Measurements from ENCODE around the gene NSMCE4A. TPM values are rescaled to one million over a fixed set of nuclear protein-coding genes. Genes with fewer than 3 reads are reported as not detected.

The NSMCE4A gene
- total and polyA plus RNA-seq, 2 experiments from 2014 or later: 25.6 to 29.2 TPM

- WGBS, 2 experiments (ENCODE audit: low coverage in 1 of 2, low lambda C conversion rate in 2 of 2, missing lambda C conversion rate in 2 of 2): 83% methylated on average over 15 of the region's 15 CpGs
- Histone ChIP-seq H3K79me2 (ENCODE audit: insufficient read depth) (no peaks in the 10 kb centered on the region), H3K27me3 (replicated peaks; ENCODE audit: insufficient read depth) (0 out of 2 replicates have a peak, but pooled peaks cover under 1% of the 10 kb centered on the region), H2AFZ (no peak within 1 kb of the TSS), H3K27ac (no peak within 1 kb of the TSS), H3F3A (ENCODE audit: insufficient read depth) (no peaks in the 10 kb centered on the region), H3K9me3 (ENCODE audit: low read depth) (no peaks in the 10 kb centered on the region), H3K36me3 (ENCODE audit: low read depth) (no peaks in the 10 kb centered on the region), H4K20me1 (ENCODE audit: insufficient read depth) (no peaks in the 10 kb centered on the region), H3K9me2 (ENCODE audit: insufficient read depth) (no peaks in the 10 kb centered on the region), H3K4me1 (ENCODE audit: insufficient read depth) (no peaks in the 10 kb centered on the region), H3K4me3 (no peak within 1 kb of the TSS), H3K9ac (no peak within 1 kb of the TSS), H3K4me2 (ENCODE audit: unreplicated experiment) (no peak within 1 kb of the TSS)
- TF ChIP-seq EZH2phosphoT487 (IDR thresholded peaks at IDR 0.05; ENCODE audit: insufficient read depth, low read depth) (no peak), EZH2 (IDR thresholded peaks at IDR 0.05; ENCODE audit: insufficient read depth, poor library complexity, severe bottlenecking) (no peak)
- in situ Hi-C loops (cut with MboI): no loop called here
- no peak for DNase-seq
Measured at GRCh38 chr10:121988361-121989324, 13.6 kb upstream of the NSMCE4A start, which contains the start of gene TACC2. TACC2 (plus strand) TSS chr10:121989163; CDS start chr10:122021982, 32,819 bp downstream.

- no peak for DNase-seq
- no peak overlapping the region for H3K9ac ChIP-seq
- H2AFZ ChIP-seq: no peak overlapping the region
- no peak overlapping the region for H3K27ac ChIP-seq
- H3K36me3 ChIP-seq (ENCODE audit: low read depth): no peaks in the 10 kb centered on the region
- H4K20me1 ChIP-seq (ENCODE audit: insufficient read depth): no peaks in the 10 kb centered on the region
- H3K4me3 ChIP-seq: no peak overlapping the region
- no peaks in the 10 kb centered on the region for H3K79me2 ChIP-seq (ENCODE audit: insufficient read depth)
- no peaks in the 10 kb centered on the region for H3K9me2 ChIP-seq (ENCODE audit: insufficient read depth)
- H3K4me2 ChIP-seq (ENCODE audit: unreplicated experiment): no peak overlapping the region
- in situ Hi-C loops (cut with MboI): no loop called here
- WGBS, 2 experiments (ENCODE audit: low coverage in 1 of 2, low lambda C conversion rate in 2 of 2, missing lambda C conversion rate in 2 of 2): 37 to 45% methylated on average over 2 of the region's 2 CpGs
- TF ChIP-seq EZH2phosphoT487 (IDR thresholded peaks at IDR 0.05; ENCODE audit: insufficient read depth, low read depth): no peak
- TF ChIP-seq EZH2 (IDR thresholded peaks at IDR 0.05; ENCODE audit: insufficient read depth, poor library complexity, severe bottlenecking): no peak
- no peaks in the 10 kb centered on the region for H3K27me3 ChIP-seq (replicated peaks; ENCODE audit: insufficient read depth)
- H3K9me3 ChIP-seq (ENCODE audit: low read depth): no peaks in the 10 kb centered on the region
- no peaks in the 10 kb centered on the region for H3K4me1 ChIP-seq (ENCODE audit: insufficient read depth)
- no peaks in the 10 kb centered on the region for H3F3A ChIP-seq (ENCODE audit: insufficient read depth)
Measured at GRCh38 chr10:121984463-121984862, 9.4 kb upstream of the NSMCE4A start.

- Histone ChIP-seq H2AFZ (no peak overlapping the region), H3K9me2 (ENCODE audit: insufficient read depth) (no peaks in the 10 kb centered on the region), H3K4me3 (no peak overlapping the region), H3K4me2 (ENCODE audit: unreplicated experiment) (no peak overlapping the region), H3K27ac (no peak overlapping the region), H3K9me3 (ENCODE audit: low read depth) (no peaks in the 10 kb centered on the region), H3K36me3 (ENCODE audit: low read depth) (no peaks in the 10 kb centered on the region), H3F3A (ENCODE audit: insufficient read depth) (no peaks in the 10 kb centered on the region), H4K20me1 (ENCODE audit: insufficient read depth) (no peaks in the 10 kb centered on the region), H3K9ac (no peak overlapping the region), H3K27me3 (replicated peaks; ENCODE audit: insufficient read depth) (no peaks in the 10 kb centered on the region), H3K79me2 (ENCODE audit: insufficient read depth) (no peaks in the 10 kb centered on the region), H3K4me1 (ENCODE audit: insufficient read depth) (no peaks in the 10 kb centered on the region)
- TF ChIP-seq EZH2phosphoT487 (IDR thresholded peaks at IDR 0.05; ENCODE audit: insufficient read depth, low read depth): no peak
- TF ChIP-seq EZH2 (IDR thresholded peaks at IDR 0.05; ENCODE audit: insufficient read depth, poor library complexity, severe bottlenecking): no peak
- 53 to 70% methylated on average over 5 of the region's 5 CpGs for WGBS, 2 experiments (ENCODE audit: low coverage in 1 of 2, low lambda C conversion rate in 2 of 2, missing lambda C conversion rate in 2 of 2)
- no peak for DNase-seq
- in situ Hi-C loops (cut with MboI): no loop called here
Measured at GRCh38 chr10:121983852-121984251, 8.8 kb upstream of the NSMCE4A start.

- no peak for TF ChIP-seq EZH2phosphoT487 (IDR thresholded peaks at IDR 0.05; ENCODE audit: insufficient read depth, low read depth)
- TF ChIP-seq EZH2 (IDR thresholded peaks at IDR 0.05; ENCODE audit: insufficient read depth, poor library complexity, severe bottlenecking): no peak
- 11 to 15% methylated on average over 2 of the region's 2 CpGs for WGBS, 2 experiments (ENCODE audit: low coverage in 1 of 2, low lambda C conversion rate in 2 of 2, missing lambda C conversion rate in 2 of 2)
- in situ Hi-C loops (cut with MboI): no loop called here
Measured at GRCh38 chr10:121981346-121981745, 6.3 kb upstream of the NSMCE4A start.

More at GRCh38 chr10:121981346-121981745, 6.3 kb upstream of the NSMCE4A start:
- DNase-seq: no peak
- no peaks in the 10 kb centered on the region for H3K9me2 ChIP-seq (ENCODE audit: insufficient read depth)
- no peaks in the 10 kb centered on the region for H3K9me3 ChIP-seq (ENCODE audit: low read depth)
- H3K4me2 ChIP-seq (ENCODE audit: unreplicated experiment): no peak overlapping the region
- H3K27me3 ChIP-seq (replicated peaks; ENCODE audit: insufficient read depth): no peaks in the 10 kb centered on the region
- no peaks in the 10 kb centered on the region for H3K36me3 ChIP-seq (ENCODE audit: low read depth)
- H3F3A ChIP-seq (ENCODE audit: insufficient read depth): no peaks in the 10 kb centered on the region
- H3K4me3 ChIP-seq: no peak overlapping the region
- no peak overlapping the region for H3K9ac ChIP-seq
- no peaks in the 10 kb centered on the region for H3K79me2 ChIP-seq (ENCODE audit: insufficient read depth)
- no peak overlapping the region for H3K27ac ChIP-seq
- no peaks in the 10 kb centered on the region for H4K20me1 ChIP-seq (ENCODE audit: insufficient read depth)
- no peak overlapping the region for H2AFZ ChIP-seq
- no peaks in the 10 kb centered on the region for H3K4me1 ChIP-seq (ENCODE audit: insufficient read depth)
